ENCODE data around the gene SMTNL2.

Gene SMTNL2

DNA sequence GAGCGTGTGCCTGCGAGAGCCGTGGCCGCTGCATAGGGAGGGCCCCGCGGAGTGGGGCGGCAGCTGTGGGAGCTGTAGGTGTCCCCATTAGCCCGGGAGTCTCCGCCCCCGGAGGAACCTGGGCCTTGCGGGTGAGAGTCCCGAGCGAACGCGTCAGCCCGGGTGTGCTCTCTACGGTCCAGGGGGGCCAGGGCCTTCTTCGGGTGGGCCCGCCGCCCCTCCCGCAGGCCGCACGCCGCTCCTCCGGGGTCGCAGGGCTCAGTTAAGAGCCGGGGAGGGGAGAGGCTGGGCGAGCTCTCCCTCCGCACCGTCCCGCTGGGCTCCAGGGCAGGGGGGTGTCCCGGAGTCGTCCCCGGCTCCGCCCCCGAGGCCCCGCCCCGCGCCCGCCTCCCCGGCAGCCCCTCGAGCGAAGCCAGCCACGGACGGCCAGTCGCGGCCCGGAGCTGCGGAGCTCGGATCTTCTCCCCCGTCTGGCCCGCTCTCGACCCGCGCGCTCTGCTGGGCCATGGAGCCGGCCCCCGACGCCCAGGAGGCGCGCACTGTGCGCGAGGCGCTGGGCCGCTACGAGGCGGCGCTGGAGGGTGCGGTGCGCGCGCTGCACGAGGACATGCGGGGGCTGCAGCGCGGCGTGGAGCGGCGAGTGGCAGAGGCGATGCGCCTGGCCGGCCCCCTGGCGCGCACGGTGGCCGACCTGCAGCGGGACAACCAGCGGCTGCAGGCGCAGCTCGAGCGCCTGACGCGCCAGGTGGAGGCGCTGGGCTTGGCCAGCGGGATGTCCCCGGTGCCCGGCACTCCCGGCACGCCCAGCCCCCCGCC lies at the start of gene SMTNL2:
Gene SMTNL2, plus strand, starts transcription at position 429 of the 816 bp plus-strand sequence. Its CDS starts 77 bp downstream, at position 506.
- DNase-seq (ENCODE audit: low read depth) = no peak

DNA sequence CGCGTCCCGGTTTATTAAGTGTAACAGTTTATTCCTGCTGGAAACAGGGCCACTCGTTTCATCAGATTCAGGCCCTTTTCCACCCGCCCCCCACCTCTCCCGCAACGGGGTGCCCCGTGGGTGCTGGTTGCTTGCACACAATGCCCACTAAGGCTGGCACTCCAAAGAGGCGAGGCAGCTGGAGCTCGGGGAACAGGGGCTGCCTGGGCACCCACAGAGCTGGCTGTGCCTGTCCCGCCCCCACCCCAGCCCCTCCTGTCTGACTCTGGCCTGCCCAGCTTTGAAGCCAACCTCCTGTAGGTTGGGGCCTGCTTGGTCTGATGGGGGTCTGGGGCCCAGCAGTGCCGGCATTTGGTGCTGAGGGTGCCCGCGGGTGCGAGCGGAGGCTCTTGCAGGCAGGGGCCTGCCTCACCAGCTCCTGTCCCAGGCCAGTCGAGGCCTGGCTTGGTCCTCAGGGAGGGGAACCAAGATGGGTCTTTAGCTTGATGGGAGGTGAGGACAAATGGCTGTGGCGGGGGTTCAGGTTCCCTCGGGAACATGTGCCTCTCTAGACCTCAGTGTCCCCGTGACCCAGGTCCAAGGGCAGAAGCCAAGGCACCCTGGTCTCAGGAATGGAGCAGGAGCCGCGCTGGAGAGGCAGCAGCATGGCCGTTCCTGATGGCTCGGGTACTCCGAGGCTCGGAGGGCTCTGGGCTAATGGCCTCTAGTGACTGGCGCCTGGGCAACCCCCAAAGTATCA lies 49.2 kb upstream of the SMTNL2 start:
- DNase-seq (ENCODE audit: low read depth) = no peak

DNA sequence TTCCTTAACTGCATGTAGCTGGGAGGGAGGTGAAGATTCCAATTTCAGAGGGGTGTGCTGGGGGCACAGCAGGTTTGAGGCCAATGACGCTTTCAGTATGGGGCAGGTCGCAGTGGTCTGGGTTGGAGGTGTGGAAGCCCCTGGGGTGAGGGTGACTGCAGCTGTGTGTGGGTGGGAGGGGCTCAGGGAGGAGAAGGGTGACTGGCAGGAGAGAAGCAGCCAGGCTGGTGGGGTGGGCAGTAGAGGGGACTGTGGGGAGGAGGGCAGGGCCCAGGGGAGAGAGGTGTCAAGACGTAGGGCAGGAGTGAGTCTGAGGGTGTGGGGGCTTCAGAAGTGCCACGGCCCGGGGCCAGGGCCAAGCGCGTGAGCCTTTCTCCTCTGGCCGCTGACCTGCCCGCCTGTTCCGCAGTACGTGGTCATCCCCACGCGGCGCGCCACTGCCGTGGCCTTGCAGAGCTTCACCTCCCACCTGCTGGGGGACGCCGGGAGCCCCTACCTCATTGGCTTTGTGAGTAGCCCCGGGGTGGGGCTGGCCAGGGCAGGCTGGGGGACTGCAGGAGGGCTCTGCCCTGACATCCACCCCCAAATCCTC lies 48.6 kb upstream of the SMTNL2 start:
- DNase-seq (ENCODE audit: low read depth) = no peak

DNA sequence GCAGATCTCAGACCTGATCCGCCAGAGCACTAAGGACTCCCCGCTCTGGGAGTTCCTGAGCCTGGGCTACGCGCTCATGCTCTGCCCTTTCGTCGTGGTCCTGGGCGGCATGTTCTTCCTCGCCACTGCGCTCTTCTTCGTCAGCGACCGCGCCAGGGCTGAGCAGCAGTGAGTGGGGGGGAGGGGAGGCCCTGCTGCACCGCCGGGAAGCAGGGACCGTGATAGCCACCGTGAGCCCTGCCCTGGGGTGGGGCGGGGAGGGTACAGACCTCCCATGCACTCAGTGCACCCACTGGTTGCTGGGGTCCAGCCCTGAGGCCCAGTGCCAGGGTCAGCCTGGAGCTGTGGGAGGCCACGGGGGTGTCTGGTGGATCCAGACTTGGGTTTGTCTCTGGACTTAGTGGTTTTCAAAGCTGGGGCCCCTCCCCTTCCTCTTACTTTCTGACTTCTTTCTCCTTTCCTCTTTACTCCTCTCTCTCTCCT lies 48.0 kb upstream of the SMTNL2 start:
- no peak for DNase-seq (ENCODE audit: low read depth)

DNA sequence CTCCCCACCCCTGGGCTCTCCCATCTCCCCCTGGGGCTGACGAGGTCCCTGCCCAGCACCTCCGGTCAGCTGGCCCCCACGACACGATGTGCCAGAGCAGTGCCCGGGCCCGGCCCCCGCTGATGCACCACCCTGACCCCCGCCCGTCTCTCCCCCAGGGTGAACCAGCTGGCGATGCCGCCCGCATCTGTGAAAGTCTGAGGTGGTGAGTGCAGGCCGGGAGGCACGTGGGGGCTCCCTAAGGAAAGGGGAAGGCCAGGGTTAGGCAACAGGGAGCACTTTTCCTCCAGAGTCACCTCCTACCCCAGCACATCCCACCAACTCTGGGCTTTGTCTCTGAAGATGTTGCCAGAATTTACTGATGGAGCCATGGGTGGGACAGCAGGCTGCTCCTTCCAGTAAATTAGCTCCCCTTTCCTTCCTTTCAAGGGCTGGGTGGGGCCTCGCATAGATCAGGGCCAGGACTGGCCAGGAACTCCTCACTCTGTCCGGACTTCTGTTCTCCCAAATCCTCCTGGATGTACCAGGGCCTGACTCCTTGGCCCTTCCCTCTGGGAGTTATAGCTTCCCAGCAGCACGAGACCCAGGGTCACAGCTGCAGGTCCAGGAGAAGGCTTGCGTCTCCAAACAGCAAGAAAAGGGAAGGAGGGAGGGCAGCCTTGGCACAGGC lies 47.5 kb upstream of the SMTNL2 start:
- DNase-seq (ENCODE audit: low read depth) = no peak

DNA sequence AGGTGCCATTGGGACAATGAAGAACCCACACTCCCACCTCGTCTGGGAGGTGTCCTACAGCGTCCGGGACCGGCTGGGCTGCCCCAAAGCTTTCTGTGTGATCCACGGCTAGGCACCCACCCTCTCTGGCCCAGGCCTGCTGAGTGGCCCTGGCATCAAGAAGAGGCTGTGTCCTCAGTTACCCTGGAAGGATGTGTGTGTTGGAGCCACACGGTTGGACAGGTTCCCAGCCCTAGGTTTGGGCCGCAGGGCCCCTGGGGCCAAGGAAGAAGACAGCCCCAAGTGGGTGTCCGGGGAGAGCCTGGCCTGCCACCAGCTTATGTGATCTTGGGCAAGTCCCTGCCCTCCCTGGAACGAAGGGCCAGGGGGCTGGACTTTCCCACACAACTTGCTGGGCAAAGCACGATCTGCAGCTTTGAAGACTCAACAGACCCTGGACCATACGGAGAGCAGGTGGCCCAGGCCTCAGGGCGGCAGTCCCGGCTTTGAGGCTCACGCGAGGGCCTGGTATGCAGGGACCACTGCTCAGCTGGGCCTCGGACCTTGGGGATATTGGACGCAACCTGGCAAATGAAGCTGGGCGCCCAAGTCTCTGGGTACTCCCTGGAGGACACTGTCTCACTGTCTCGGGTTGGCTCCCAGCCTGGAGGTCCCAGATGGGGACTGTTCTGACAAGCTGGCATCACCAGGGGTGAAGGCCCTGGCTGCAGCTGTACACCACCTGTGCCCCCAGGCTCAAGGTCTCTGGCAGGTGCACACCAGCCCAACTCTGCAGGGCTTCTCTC lies 46.7 kb upstream of the SMTNL2 start:
- no peak for DNase-seq (ENCODE audit: low read depth)

DNA sequence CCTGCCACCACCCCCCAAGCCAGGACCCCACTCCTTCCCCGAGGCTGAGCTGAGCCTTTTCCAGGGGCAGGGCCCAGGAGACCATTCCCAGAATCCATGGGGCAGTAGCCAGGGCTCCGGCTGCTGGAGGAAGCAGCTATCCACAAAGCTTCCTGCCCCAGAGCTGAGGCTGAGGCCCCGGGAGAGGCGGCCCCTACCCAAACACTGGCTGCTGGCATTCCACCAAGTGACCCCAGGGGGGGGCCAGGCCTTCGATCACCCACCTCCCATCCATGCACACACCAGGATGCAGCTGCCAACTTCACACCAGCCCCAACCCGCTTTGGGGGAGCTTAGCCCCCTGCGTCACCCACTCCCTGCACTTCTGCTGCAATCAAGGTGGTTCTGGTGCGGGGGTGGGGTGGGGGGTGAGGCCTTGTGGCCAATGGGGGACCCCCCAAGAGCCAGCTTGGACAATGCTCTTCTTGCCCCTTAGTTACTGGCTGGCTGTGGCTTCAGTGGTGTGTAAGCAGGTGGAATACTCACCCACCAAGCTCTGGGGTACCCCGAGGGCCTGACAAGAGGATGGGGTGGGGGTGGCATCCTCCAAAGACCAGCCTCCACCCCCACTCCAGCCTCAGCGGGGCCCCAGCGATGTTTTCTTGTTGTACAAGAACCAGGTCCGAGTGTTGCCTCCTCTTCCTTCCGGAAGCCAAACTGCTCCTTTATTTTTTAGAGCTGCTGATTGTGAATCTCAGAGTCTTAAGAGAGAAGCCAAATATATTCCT lies 45.9 kb upstream of the SMTNL2 start:
- DNase-seq (ENCODE audit: low read depth) = no peak

DNA sequence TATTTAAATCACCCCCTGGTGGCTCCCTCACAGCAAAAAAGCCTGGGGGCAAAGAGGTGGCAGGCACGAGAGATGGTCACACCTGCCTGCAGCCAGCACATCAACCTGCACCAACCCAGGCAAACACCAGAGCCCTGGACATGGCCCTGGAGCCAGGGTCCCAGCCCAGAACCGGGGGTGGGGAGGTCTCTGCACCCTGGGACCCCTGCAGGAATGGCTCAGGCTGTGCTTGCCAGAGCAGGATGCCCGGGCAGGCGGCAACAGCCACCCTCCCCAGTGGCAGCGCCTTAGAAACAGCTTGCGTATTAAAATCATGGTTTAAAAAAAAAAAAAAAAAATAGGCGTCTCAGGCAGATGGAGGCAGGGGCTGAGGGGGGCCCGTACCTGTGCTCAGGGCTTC lies 45.3 kb upstream of the SMTNL2 start:
- DNase-seq (ENCODE audit: low read depth) = no peak

DNA sequence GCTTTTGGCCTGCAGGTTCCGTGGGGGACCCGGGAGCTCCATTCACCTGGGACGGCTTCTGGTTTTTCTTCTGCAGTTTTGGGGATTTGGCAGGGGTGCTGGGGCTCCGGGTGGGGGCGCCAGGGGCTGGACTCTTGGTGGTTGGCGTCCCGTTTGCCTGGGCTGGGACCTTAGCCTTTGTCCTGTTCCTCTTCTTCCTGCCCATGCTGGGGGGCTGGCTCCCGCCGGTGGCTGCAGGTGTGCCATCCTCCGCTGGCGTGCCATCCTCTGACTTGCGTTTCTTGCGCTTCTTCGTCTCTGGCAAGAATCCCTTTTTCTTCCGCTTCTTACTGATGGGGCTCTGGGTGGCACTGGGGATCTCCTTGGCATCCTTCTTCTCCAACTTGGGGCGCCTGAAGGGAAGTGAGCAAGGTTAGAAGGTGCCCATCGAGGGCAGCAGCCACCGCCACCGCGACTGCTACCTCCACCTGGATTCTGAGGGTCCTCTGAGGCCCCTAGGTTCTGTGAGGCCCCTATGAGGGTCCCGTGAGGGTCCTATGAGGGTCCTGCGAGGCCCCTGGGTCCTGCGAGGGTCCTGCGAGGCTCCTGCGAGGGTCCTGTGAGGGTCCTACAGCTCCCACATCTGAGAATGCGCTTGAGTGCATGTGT lies 44.6 kb upstream of the SMTNL2 start:
- no peak for DNase-seq (ENCODE audit: low read depth)

DNA sequence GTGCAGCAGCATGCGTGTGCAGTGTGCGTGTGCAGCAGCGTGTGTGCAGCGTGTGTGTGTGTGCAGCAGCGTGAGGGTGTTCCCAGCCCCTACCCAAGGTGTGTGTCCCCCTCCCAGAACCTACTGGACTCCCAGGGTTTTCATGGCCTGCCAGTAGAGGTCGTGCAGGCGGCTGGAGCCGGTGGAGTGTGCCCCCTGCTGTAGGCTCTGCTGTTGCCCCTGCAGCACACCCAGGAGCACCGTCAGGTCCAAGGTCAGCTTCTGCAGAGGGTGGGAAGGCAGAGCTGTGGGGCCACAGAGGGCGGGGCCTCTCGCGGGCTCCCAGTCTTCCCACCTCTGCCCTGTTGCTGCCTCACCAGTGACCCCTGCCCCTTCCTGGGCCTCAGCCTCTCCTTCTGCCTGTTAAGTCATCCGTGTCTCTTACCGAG lies 44.1 kb upstream of the SMTNL2 start:
- DNase-seq (ENCODE audit: low read depth) = no peak

DNA sequence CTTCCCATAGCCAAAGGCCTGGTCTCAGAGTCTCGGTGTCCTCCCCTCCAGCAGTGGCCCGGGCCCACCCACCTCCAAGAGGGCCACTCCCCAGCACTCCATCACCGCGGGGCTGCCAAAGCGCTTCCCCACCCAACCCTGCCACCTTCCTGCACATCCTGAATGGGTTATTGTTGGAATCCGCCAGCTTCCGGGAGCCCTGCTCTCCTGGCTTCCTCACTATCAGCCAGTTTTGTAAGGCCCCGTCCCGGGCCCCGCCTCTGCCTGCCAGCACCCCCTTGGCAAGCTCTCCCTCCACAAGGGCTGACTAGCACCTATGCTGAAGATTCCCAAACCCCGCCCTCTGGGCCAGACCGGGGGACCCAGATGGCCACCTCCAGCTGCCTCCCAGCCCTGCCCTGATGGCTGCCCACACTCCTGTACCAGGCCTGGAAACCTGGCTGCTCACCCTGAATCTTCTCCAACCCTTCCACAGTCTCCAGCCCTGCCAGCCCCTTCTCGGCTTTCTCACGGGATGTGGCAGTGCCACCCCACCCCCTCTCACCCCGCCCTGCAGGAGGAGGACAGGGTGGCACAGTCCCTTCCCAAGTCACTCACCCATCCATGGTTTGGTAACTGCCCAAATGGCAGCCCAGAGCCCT lies 43.5 kb upstream of the SMTNL2 start:
- no peak for DNase-seq (ENCODE audit: low read depth)

DNA sequence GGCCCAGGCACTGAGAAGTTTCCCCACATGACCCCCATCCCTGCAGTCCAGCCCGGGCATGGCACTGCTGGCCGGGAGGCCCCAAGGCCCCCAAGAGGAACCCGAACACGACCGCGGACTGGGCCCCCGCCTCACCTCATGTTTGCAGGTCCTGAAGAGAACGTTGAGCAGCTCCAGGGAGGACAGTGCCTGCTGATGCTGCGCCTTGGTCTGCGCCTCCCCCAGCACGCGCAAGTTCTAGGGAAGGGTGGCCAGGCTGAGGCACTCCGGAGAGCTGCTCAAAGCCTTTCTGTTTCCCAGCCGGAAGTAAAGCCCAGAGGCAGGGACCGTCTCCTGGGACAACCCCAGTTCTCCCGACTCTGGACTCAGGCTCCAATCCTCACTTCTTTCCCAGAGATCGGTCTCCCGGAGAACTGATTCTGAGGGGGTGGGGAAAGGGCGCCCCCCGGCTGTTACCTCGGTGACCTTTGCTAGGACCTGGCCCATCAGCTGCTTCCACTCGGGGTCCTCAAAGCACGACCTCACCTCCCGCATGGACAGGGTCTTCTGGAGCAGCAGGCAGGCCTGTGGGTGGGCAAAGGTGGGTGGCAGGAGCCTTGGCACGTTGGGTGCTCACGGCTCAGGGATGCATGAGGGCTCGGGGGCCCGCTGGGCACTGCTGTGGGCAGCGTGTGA lies 42.9 kb upstream of the SMTNL2 start:
- no peak for DNase-seq (ENCODE audit: low read depth)

DNA sequence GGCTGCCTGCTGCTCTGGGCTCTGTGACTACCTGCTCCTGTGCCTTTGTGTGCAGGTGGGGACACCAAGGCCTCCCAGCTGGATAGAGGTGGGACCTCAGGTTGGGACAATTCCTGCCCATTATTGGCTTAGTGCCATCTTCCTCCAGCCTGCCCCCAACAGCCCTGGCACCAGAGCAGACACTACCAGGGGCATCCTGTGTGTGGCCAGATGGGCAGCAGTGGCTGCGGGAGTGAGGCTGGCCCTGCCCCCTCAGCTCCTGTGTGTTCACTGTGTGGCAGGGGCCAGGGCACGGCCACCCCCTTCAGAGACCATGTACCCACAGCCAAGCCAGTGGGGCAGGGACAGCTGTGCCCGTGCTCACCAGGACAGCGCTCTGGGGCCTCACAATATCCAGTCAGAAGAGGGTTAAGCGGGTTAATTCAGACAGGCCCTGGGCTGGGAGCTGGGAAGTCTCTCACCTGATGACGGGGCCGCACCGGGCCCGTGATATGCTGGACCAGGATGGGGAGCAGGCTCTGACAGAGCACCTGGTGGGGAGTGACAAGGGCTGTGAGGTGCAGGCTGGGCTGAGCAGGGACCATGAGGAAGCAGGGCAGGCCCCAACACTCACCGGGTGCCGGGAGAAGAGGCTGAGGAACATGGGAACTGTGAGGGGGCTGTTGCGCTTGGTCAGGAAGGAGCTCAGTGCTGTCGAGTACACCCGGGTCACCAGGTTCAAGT lies 42.2 kb upstream of the SMTNL2 start:
- DNase-seq (ENCODE audit: low read depth) = no peak

DNA sequence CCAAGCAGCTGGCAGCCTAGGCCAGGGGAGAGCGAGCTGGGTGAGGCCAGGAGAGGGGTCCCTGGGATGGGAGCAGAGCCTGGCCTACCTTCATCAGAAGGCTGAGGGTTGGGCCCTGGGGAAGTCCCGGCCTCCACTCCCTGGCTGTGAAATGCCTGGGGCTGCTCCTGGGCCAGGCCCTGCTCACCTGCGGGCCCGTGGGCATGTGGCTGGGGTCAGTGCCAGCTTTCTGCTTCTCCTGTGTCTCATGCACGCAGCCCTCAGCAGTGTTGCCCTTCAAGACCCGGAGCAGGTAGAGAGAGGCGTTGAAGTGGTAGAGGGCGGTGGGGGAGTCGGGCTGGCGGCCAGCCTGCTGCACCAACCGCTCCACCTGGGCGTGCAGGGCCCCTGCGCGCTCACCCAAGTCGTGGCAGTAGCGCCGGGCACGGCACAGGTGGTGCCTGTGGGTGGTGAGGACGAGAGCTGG lies 41.6 kb upstream of the SMTNL2 start:
- no peak for DNase-seq (ENCODE audit: low read depth)

DNA sequence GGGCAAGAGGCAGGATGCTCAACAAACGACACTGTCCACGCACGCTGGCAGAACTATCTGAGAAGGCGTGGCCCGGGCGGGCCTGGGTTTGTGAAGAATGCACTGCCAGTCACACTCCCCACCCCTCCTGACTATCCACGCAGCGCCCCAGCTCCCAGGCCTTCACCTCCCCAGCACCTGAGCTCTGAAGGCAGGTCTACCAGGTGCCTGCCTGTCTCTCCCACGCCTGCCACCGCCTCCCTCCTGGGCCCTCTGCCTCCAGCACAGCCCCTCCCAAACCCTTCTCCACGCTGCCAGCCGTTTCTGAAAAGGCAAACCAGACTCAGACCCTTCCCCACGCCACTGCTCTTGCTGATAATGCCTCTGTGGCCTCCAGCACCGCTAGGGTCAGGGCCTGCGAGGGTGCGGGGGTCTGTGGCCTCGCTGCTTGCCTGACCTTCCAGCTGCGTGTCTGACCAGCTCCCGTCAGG lies 40.7 kb upstream of the SMTNL2 start:
- no peak for DNase-seq (ENCODE audit: low read depth)

DNA sequence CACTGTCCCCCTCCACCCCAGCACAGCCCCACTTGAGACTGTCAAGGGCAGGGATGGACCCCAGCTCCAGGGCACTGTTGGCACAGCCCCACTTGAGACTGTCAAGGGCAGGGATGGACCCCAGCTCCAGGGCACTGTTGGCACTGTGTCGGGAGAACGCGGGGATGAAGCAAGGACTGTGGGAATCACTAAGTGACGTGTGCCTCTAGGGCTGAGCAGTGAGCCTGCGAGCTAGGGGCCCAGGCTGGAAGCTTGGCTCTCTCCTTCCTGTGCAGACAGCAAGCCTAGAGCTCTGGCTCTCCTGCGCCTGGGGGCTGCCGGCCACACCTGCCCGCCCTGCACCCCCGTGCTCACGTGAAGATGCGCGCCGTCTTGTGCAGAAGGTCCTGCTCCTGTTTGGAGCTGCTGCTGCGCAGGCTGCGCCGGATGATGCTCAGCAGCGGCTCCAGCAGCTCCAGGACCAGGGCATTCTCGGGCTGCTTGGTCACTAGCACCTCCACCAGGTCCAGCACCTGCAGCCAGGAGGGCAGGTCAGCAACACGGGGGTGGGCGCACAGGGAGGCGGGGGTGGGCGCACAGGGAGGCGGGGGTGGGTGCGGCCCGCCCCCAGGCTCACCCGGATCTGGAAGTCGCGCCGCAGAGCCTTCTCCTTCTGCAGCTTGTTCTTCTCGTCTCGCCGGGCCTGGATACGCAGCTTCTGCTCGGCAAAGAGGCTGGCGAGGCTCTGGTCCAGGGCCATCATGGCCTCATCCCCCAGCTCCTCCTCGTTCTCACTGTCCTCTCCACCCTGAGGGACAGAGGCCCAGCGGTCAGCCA lies 40.0 kb upstream of the SMTNL2 start:
- DNase-seq (ENCODE audit: low read depth) = no peak

DNA sequence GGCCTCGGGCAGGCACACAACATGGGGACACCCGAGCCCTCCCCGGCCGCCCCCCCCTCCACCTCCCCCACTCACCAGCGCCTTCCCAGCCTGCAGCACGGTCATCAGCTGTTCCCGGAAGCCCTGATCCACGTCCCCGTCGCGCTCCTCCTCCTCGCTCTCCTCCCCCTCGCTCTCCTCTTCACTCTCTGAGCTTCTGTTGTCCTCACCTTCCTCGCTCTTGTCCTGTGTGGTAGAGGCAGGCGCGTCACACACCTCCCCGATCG lies 39.4 kb upstream of the SMTNL2 start:
- DNase-seq (ENCODE audit: low read depth) = no peak

Measured in stromal cell of bone marrow (primary cell).